IPS DF 6.9 (cell line): ENCODE results near the gene CACNA1G.

Experiments
- DNase-seq: peaks from one replicate; pipeline ENCODE4 v3.0.0-alpha.2; 2013; ENCODE audit warnings: low read depth, low spot score
- H3K27ac ChIP-seq: one replicate; pipeline ENCODE4 v1.5.1; 2013; ENCODE audit warnings: low read length, control low read depth
- H3K27me3 ChIP-seq: 2 replicates; pipeline ENCODE4 v1.6.1; 2013; ENCODE audit warnings: mild to moderate bottlenecking, low read length; ENCODE audit not compliant: control insufficient read depth, insufficient read depth
- H3K36me3 ChIP-seq: 2 replicates; pipeline ENCODE4 v1.6.1; 2013; ENCODE audit warnings: low read length; ENCODE audit not compliant: control insufficient read depth, insufficient read depth
- H3K4me1 ChIP-seq: 2 replicates; pipeline ENCODE4 v1.6.1; 2013; ENCODE audit warnings: low read length; ENCODE audit not compliant: control insufficient read depth, insufficient read depth
- H3K4me3 ChIP-seq: 2 replicates; pipeline ENCODE4 v1.5.1; 2013; ENCODE audit warnings: mild to moderate bottlenecking, low read length
- H3K9me3 ChIP-seq: 2 replicates; pipeline ENCODE4 v1.6.1; 2013; ENCODE audit warnings: low read length, inconsistent platforms; ENCODE audit not compliant: control insufficient read depth, insufficient read depth
- WGBS: extraction: QIAGEN DNeasy Blood & Tissue Kit; methylation state at CpG from one replicate; pipeline ENCODE4 v1.1.7; 2013; ENCODE audit warnings: mixed read lengths, missing lambda C conversion rate; ENCODE audit not compliant: insufficient read length, insufficient coverage; 5-methylcytosine and 5-hydroxymethylcytosine counted together

Gene CACNA1G

DNA sequence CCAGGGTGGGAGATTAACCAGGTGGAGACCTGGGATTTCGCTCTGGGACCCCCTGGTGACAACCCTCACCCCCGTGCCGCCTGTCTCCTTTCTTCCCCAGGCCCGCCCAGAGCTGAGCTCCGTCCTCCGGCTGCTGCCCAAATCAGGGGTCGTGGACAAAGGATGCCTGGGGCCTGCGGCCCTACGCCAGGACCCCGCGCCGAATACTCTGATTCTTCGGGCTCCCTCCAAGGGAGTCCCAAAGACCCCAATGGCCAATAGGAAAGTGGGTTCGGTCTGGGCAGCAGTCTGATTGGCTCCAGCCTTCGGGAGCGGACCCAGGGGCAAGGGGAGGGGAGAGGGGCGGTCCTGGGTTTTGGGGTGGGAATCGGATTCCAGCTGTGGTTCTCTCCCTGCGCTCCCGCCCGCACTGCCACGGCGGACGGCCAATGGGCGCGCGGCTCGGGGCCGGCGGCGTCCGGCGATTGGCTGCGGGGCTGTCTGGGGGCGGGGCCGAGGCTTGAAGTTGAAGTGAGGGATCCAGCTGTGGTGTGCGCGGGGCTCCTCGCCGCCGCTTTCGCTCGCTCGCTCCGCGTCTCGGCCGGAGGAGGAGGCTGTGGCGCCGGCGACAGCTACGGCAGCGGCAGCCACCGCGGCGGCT is at the start of gene CACNA1G:
TSS of gene CACNA1G (plus strand) at position 531 of the 640 bp plus-strand sequence. CDS start 745 bp downstream, outside the sequence.
- Histone ChIP-seq H3K4me3 (peak within 1 kb of the TSS; percentile 58), H3K27ac (no peak within 1 kb of the TSS), H3K27me3 (peaks cover 41% of the 10 kb centered on the region), H3K4me1 (peaks cover 3% of the 10 kb centered on the region), H3K9me3 (no peaks in the 10 kb centered on the region), H3K36me3 (no peaks in the 10 kb centered on the region)
- DNase-seq, result peak; percentile 92
- no CpG with 5 or more reads among the region's 56 CpGs for WGBS

DNA sequence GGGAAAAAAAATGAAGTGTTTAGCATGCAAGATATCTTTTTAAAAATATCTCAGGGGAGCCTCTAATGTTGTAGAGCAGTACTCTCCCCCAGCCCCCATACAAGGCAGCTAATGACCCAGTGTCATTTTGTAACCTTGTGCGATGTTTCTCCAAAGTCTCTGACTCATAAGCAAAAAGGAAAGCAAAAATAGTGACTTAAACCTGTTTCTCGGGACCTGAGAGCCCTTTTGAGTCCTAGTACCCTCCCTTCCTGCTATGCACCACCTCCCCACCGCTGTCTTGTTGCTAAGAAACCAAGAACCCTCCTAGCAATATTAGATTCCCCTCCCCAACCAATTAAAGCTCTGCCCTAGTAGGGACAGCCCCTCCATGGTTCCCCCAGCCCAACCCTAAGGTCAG is 49.5 kb upstream of the CACNA1G start:
- Histone ChIP-seq H3K4me1 (peaks cover 4% of the 10 kb centered on the region), H3K36me3 (no peaks in the 10 kb centered on the region), H3K27me3 (no peaks in the 10 kb centered on the region; the same call in 1 of the 2 replicates), H3K4me3 (no peak overlapping the region), H3K27ac (no peak overlapping the region), H3K9me3 (no peaks in the 10 kb centered on the region)
- no peak for DNase-seq
- no CpG with 5 or more reads among the region's 3 CpGs for WGBS

DNA sequence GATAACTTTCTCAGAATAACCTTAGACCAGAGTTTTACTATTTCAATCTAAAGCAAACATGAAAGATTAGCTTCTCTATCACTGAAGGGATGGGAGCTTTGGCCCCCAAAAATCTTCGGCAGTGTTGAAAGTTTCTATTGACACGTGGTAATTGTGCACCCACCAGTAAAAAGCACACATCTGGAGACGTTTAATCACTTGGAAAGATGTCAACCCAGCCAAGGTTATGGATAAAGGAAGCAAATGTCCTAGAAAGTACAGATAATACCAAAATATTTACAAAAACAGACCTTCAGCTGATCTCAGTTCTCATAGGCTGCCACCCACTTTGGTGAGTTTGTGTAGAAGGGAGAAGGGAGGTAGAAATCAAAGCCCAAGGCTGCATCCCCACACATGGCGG is 47.0 kb upstream of the CACNA1G start:
- Histone ChIP-seq H3K9me3 (no peaks in the 10 kb centered on the region), H3K36me3 (no peaks in the 10 kb centered on the region), H3K27me3 (no peaks in the 10 kb centered on the region; the same call in 1 of the 2 replicates), H3K4me3 (no peak overlapping the region), H3K27ac (no peak overlapping the region), H3K4me1 (peaks cover 4% of the 10 kb centered on the region)
- no CpG with 5 or more reads among the region's 4 CpGs for WGBS
- DNase-seq, result no peak

DNA sequence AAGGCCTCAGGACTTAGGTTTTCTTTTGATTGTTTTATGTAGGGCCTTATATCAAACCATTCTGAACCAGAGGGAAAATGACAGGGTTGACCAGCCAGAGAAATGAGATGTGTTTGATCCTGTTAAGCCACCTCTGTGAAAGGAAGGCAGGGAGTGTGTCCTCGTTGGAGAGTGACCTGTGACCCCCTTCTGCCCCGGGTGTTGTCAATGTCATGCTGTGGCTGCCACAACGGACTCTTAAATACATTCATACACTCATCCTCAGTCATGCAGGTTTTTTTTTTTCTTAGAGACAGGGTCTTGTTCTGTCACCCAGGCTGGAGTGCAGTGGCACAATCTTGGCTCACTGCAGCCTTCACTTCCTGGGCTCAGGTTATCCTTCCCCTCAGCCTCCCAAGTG is 46.1 kb upstream of the CACNA1G start:
- H3K36me3 ChIP-seq, result no peaks in the 10 kb centered on the region
- no peak overlapping the region for H3K27ac ChIP-seq
- H3K9me3 ChIP-seq, result no peaks in the 10 kb centered on the region
- DNase-seq, result no peak
- no CpG with 5 or more reads among the region's 3 CpGs for WGBS
- no peak overlapping the region for H3K4me3 ChIP-seq
- 0 out of 2 replicates have a peak, but pooled peaks cover 1% of the 10 kb centered on the region for H3K4me1 ChIP-seq
- no peaks in the 10 kb centered on the region; the same call in 1 of the 2 replicates for H3K27me3 ChIP-seq

DNA sequence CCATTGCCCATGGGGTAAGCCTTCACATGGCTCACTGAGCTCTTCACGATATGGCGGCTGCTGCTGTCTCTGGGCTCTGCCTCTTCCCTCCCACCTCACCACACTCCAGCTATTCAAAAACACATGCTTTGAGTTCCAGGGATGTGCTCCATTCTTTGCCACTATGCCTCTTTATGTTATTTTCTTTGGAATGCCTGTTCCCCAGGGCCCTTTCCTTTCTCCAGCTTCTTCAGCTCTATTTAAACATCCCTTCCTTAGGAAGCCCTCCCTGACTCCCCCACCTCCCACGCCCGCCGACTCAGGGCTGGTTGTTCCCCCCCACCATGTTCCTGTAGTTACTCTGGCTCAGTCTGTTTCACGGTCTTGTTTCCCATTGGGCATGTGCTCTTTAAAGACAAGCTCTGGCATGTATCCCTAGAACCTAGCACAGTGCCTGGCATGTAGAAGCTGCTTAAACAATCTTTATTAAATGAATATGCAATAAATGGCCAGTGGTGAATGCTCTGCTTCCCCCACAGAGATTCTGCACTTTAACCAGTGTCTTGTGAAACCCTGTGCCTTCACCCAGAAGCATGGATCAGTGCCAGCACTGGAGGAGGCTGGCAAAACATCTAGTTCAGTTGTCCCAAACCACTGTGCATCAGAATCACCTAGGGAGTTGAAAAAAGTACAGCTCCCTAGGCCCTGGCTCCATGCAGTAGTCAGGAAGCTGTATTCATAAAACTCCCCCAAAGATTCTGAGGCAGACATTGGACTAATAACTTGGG is 45.4 kb upstream of the CACNA1G start:
- WGBS, result no CpG with 5 or more reads among the region's 6 CpGs
- DNase-seq, result no peak
- Histone ChIP-seq H3K9me3 (no peaks in the 10 kb centered on the region), H3K36me3 (no peaks in the 10 kb centered on the region), H3K27ac (no peak overlapping the region), H3K4me3 (no peak overlapping the region), H3K4me1 (0 out of 2 replicates have a peak, but pooled peaks cover 1% of the 10 kb centered on the region), H3K27me3 (no peaks in the 10 kb centered on the region; the same call in 1 of the 2 replicates)

DNA sequence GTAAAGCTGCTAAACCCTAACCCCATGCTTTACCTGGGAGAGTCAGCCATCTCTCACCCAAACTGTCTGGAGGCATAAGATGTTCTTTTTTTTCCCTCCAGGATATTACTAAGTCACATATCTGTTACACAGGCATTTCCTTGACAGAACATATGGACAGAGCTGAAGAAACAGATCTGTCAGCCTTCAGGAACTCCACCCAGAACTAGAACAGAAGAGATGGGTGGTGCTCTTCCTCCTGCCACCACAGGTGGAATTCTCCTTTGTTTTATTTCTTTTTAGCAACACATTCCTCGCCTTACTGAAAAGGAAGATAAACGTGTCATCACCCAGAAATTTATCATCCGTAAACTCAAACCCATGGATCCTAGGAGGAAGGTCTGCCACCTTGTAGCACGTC is 43.5 kb upstream of the CACNA1G start:
- no peak overlapping the region for H3K27ac ChIP-seq
- H3K4me3 ChIP-seq, result no peak overlapping the region
- WGBS, result no CpG with 5 or more reads among the region's 4 CpGs
- H3K9me3 ChIP-seq, result no peaks in the 10 kb centered on the region
- 0 out of 2 replicates have a peak, but pooled peaks cover 1% of the 10 kb centered on the region for H3K4me1 ChIP-seq
- no peak for DNase-seq
- no peaks in the 10 kb centered on the region for H3K27me3 ChIP-seq
- no peaks in the 10 kb centered on the region for H3K36me3 ChIP-seq

DNA sequence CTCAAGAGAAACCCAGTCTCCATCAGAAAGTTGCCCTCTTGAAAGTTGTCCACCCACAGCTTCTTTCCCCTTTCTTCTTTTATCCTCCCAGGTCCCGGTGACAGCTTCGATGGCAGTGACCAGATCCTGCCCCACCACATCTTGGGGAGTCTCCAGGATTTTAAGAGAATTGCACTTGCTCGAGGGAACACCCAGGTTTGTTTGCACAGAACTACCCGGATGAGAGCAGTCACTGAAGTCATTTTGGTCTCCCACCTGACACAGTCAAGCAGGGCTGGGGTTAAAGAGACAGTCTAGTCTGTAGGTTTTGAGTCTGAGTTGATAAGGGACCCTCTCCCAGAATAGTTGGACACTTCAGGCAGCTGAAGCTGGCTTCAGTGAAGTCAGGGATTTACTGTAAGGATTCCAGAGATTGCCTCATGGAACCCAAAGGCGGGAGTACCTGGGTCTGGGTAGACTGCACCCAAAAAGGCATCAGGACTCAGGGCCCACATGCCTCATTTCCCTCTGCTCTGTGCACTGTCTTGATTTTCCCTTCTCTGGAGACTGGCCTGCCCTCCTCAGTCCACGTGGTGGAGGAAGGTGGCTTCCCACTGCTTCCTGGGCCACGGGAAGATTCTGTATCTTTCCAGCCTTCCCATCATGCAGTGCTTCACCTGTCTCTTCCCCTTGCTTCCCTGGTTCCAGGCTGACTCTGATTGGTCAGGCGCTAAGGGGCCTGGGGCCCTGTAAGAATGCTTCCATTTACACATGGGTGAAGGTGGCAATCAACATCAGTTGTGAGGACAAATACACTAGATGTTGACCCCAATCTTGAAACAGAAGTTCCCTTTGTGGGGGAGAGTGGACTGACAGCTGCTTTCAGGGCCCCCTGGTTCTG is 42.8 kb upstream of the CACNA1G start:
- Histone ChIP-seq H3K4me3 (no peak overlapping the region), H3K27me3 (no peaks in the 10 kb centered on the region), H3K27ac (no peak overlapping the region), H3K36me3 (no peaks in the 10 kb centered on the region), H3K4me1 (0 out of 2 replicates have a peak, but pooled peaks cover 1% of the 10 kb centered on the region), H3K9me3 (no peaks in the 10 kb centered on the region)
- WGBS, result no CpG with 5 or more reads among the region's 8 CpGs
- no peak for DNase-seq

DNA sequence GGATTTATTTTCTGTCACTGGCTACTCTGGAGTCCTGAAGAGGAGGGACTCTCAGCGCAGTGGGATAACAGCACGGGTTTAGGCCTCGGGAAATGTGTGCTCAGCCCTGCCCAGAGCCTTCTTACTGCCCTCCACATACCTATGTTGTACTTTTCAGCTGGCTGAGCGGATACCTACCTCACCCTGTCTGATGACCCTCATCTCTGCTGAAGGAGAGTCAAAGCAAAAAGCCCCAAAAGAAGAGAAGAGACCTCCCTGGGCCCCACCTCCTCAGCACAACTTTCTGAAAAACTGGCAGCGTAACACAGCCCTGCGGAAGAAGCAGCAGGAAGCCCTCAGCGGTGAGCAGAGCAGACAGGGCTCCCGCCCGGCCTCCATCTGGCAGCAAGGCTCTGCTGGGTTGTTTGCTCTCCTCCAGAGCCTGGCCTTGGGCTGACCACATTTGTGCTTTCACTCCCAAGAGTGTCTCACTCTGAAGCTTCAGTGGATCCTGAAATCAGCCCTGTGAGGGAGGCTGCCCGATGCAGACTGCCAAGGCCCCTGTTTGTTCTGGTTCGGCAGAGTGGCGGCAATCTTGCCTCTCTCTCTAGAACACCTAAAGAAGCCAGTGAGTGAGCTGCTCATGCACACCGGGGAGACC is 42.0 kb upstream of the CACNA1G start:
- Histone ChIP-seq H3K9me3 (no peaks in the 10 kb centered on the region), H3K4me1 (0 out of 2 replicates have a peak, but pooled peaks cover 1% of the 10 kb centered on the region), H3K27ac (no peak overlapping the region), H3K27me3 (no peaks in the 10 kb centered on the region), H3K36me3 (no peaks in the 10 kb centered on the region), H3K4me3 (no peak overlapping the region)
- no CpG with 5 or more reads among the region's 13 CpGs for WGBS
- no peak for DNase-seq

DNA sequence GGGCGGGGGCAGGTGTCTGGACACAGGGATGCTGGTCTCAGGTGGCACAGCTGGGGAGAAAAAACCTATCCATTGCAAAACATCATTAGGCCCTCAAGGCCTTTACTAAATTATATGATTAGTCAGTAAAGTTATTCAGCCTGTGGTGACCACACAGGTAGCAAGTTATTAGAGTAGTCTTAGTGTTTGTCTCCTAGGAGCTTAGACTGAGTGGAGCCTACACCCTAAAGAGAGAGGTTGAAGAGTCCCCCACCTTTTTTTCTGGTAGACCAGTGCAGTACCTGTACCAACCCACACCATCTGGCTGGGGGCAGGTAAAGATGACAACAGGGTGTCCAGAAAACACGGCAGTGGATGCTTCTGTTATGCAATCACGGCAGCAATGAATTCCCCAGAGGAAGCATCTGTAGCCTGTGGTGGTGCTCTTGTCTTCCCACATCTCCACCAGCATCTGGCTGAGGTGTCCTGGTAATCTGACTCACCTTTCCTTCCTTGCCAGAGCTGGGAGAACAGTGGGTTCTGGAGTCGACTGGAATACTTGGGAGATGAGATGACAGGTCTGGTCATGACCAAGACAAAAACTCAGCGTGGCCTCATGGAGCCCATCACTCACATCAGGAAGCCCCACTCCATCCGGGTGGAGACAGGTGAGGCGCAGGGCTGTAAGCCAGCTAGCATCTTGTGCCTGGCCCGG is 41.2 kb upstream of the CACNA1G start:
- Histone ChIP-seq H3K9me3 (no peaks in the 10 kb centered on the region), H3K4me3 (no peak overlapping the region), H3K4me1 (0 out of 2 replicates have a peak, but pooled peaks cover 1% of the 10 kb centered on the region), H3K27me3 (no peaks in the 10 kb centered on the region), H3K36me3 (no peaks in the 10 kb centered on the region), H3K27ac (no peak overlapping the region)
- no CpG with 5 or more reads among the region's 8 CpGs for WGBS
- DNase-seq, result no peak
